Suppressor macrophage treated with lipopolysaccharide for 4 hours (primary cell): Measurements from ENCODE around the gene FNDC3B.
"Not testable (repeated sequence)": the region's sequence is repeated elsewhere in the genome, so short reads cannot be mapped to it uniquely, and the experiment has no call there.

Experiments used
- DNase-seq: peaks from one replicate; pipeline ENCODE4 v3.0.0-alpha.2; 2020

The FNDC3B gene

GRCh38 chr3:172076212-172076611 is 36.8 kb downstream of the FNDC3B start:
- DNase-seq, result no peak

GRCh38 chr3:172077197-172077757 is 37.9 kb downstream of the FNDC3B start:
- no peak for DNase-seq

- no peak for DNase-seq
These were observed 38.9 kb downstream of the FNDC3B start for GRCh38 chr3:172078244-172078643.

GRCh38 chr3:172078721-172079120 is 39.3 kb downstream of the FNDC3B start:
- DNase-seq, result no peak

- DNase-seq, result no peak
These were observed 40.1 kb downstream of the FNDC3B start for GRCh38 chr3:172079326-172079976.

- no peak for DNase-seq
These were observed 41.1 kb downstream of the FNDC3B start for GRCh38 chr3:172080503-172080902.

GRCh38 chr3:172082269-172082668 is 42.9 kb downstream of the FNDC3B start:
- no peak for DNase-seq

- DNase-seq, result no peak
These were observed 43.6 kb downstream of the FNDC3B start for GRCh38 chr3:172082820-172083513.

- no peak for DNase-seq
These were observed 44.6 kb downstream of the FNDC3B start for GRCh38 chr3:172083995-172084409.

- no peak for DNase-seq
These were observed 45.6 kb downstream of the FNDC3B start for GRCh38 chr3:172084871-172085556.

- DNase-seq, result no peak
These were observed 46.1 kb downstream of the FNDC3B start for GRCh38 chr3:172085557-172085895.

- DNase-seq, result no peak
These were observed 46.7 kb downstream of the FNDC3B start for GRCh38 chr3:172086071-172086470.

- no peak for DNase-seq
These were observed 47.8 kb downstream of the FNDC3B start for GRCh38 chr3:172087198-172087597.

GRCh38 chr3:172087602-172088580 is 48.5 kb downstream of the FNDC3B start:
- DNase-seq, result peak; percentile 67

- DNase-seq, result no peak
These were observed 49.9 kb downstream of the FNDC3B start for GRCh38 chr3:172089250-172089649.

- no peak for DNase-seq
These were observed 50.7 kb downstream of the FNDC3B start for GRCh38 chr3:172090035-172090434.

GRCh38 chr3:172092658-172093057 is 53.3 kb downstream of the FNDC3B start:
- DNase-seq, result no peak

- not testable (repeated sequence) for DNase-seq
These were observed 54.4 kb downstream of the FNDC3B start for GRCh38 chr3:172093581-172094443.

GRCh38 chr3:172094621-172095557 is 55.5 kb downstream of the FNDC3B start:
- peak; percentile 64 for DNase-seq

- peak; percentile 67 for DNase-seq
These were observed 57.6 kb downstream of the FNDC3B start for GRCh38 chr3:172096881-172097420.
